Hepatocyte (in vitro differentiated cells): Measurements from ENCODE around the gene DNAJC5G. TPM values are rescaled to one million over a fixed set of nuclear protein-coding genes. Genes with fewer than 3 reads are reported as not detected.
"Not testable (repeated sequence)": the region's sequence is repeated elsewhere in the genome, so short reads cannot be mapped to it uniquely, and the experiment has no call there.

Experiments
- DNase-seq: peaks from one replicate; pipeline ENCODE4 v3.0.0-alpha.2; 2016; ENCODE audit warnings: low spot score
- H2AFZ ChIP-seq: fragments of 200-600 bp; sonication (generic); 2 replicates; pipeline ENCODE4 v1.6.0; 2016; ENCODE audit warnings: antibody characterized with exemption, mild to moderate bottlenecking
- H3K27ac ChIP-seq: fragments of 200-600 bp; sonication (generic); 2 replicates; pipeline ENCODE4 v1.5.1; 2016; ENCODE audit warnings: mild to moderate bottlenecking
- H3K27me3 ChIP-seq: fragments of 200-600 bp; sonication (generic); 2 replicates; pipeline ENCODE4 v1.6.1; 2016
- H3K36me3 ChIP-seq: fragments of 200-600 bp; sonication (generic); replicated peaks from 2 replicates; pipeline ENCODE4 v1.5.1; 2016; ENCODE audit warnings: low read depth; ENCODE audit not compliant: insufficient read depth
- H3K4me1 ChIP-seq: fragments of 200-600 bp; sonication (generic); 2 replicates; pipeline ENCODE4 v1.5.1; 2016; ENCODE audit warnings: mild to moderate bottlenecking, moderate library complexity; ENCODE audit not compliant: insufficient read depth
- H3K4me2 ChIP-seq: fragments of 200-600 bp; sonication (generic); 2 replicates; pipeline ENCODE4 v1.6.0; 2016
- H3K4me3 ChIP-seq: fragments of 200-600 bp; sonication (generic); 2 replicates; pipeline ENCODE4 v1.5.1; 2016; ENCODE audit warnings: mild to moderate bottlenecking
- H3K79me2 ChIP-seq: fragments of 200-600 bp; sonication (generic); 2 replicates; pipeline ENCODE4 v1.6.0; 2017; ENCODE audit warnings: mild to moderate bottlenecking
- H3K9me2 ChIP-seq: fragments of 200-600 bp; sonication (generic); replicated peaks from 2 replicates; pipeline ENCODE4 v1.6.0; 2017; ENCODE audit warnings: mild to moderate bottlenecking; ENCODE audit not compliant: insufficient read depth
- H3K9me3 ChIP-seq: fragments of 200-600 bp; sonication (generic); 2 replicates; pipeline ENCODE4 v1.5.1; 2016; ENCODE audit warnings: low read depth, mild to moderate bottlenecking
- H4K20me1 ChIP-seq: fragments of 200-600 bp; sonication (generic); 2 replicates; pipeline ENCODE4 v1.6.0; 2016; ENCODE audit warnings: mild to moderate bottlenecking; ENCODE audit not compliant: insufficient read depth, poor library complexity, severe bottlenecking
- EZH2 ChIP-seq: fragments of 200-600 bp; sonication (generic); IDR thresholded peaks from 2 replicates; pipeline ENCODE4 v1.6.1; 2016; ENCODE audit warnings: antibody characterized with exemption, mild to moderate bottlenecking, borderline replicate concordance
- EZH2phosphoT487 ChIP-seq: fragments of 200-600 bp; sonication (generic); IDR thresholded peaks from one replicate; pipeline ENCODE4 v1.6.1; 2018; ENCODE audit warnings: antibody characterized with exemption, mild to moderate bottlenecking, low read depth, moderate library complexity; ENCODE audit not compliant: unreplicated experiment, severe bottlenecking
- WGBS: methylation state at CpG from one replicate; pipeline ENCODE4 v1.1.6; 2016; ENCODE audit warnings: low lambda C conversion rate; ENCODE audit errors: missing lambda C conversion rate; 5-methylcytosine and 5-hydroxymethylcytosine counted together
- polyA plus RNA-seq: library from polyadenylated mRNA; unstranded; fragments of >200 nt; fragmentation: Nextera tagmentation; extraction: Ambion mirVana; gene quantifications from 2 replicates; pipeline ENCODE4 v1.2.1, GENCODE V29; 2016
- total RNA-seq: library from RNA; depleted of rRNA; stranded (reverse); fragments of >200 nt; gene quantifications from 2 replicates; pipeline ENCODE4 v1.2.3, GENCODE V29; 2014
- TF ChIP-seq, protein P1 (sequence below): fragments of 200-600 bp; sonication (generic); IDR thresholded peaks from 2 replicates; pipeline ENCODE4 v1.5.1; 2016; ENCODE audit warnings: antibody characterized with exemption, mild to moderate bottlenecking; ENCODE audit not compliant: poor library complexity

Gene DNAJC5G
- total and polyA plus RNA-seq, 2 experiments from 2014 or later = not detected

DNA sequence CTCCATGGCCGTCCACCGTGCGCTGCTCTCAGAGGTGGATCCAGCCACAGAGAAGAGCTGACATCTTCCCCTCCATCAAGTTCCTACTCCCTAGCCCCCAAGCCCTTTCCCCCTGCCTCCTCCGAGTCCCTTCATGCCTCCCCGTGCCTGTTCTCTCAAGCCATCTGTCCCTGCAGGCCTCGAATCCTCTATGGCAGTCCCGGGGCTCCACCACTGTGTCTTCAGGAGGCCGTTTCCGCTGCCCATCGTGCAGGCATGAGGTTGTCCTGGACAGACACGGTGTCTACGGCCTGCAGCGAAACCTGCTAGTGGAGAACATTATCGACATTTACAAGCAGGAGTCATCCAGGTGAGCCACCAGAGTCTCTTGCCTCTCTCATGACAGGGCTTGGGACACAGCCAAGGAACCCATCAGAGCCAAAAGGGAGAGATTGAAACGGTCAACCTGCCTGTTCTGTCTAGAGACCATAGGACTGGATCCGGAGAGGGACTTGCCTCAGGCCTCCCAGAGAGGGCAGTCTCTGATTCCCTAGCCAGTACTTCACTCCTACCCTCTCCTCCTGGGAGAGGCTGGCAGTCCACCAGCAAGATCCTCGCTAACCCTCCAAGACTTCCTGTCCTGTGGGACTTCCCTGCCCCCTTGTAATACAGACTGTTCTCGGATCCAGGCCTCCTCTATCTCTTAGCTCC lies 23.3 kb downstream of the DNAJC5G start:
- H3K4me3 ChIP-seq = no peak overlapping the region
- no peaks in the 10 kb centered on the region for H3K9me2 ChIP-seq
- peaks cover 3% of the 10 kb centered on the region for H3K4me1 ChIP-seq
- TF ChIP-seq EZH2 (no peak), EZH2phosphoT487 (no peak)
- TF ChIP-seq, protein P1, sequence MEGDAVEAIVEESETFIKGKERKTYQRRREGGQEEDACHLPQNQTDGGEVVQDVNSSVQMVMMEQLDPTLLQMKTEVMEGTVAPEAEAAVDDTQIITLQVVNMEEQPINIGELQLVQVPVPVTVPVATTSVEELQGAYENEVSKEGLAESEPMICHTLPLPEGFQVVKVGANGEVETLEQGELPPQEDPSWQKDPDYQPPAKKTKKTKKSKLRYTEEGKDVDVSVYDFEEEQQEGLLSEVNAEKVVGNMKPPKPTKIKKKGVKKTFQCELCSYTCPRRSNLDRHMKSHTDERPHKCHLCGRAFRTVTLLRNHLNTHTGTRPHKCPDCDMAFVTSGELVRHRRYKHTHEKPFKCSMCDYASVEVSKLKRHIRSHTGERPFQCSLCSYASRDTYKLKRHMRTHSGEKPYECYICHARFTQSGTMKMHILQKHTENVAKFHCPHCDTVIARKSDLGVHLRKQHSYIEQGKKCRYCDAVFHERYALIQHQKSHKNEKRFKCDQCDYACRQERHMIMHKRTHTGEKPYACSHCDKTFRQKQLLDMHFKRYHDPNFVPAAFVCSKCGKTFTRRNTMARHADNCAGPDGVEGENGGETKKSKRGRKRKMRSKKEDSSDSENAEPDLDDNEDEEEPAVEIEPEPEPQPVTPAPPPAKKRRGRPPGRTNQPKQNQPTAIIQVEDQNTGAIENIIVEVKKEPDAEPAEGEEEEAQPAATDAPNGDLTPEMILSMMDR = no peak
- no peak overlapping the region for H3K27ac ChIP-seq
- no peaks in the 10 kb centered on the region for H3K27me3 ChIP-seq
- no peak for DNase-seq
- H3K79me2 ChIP-seq = no peaks in the 10 kb centered on the region
- no peaks in the 10 kb centered on the region for H3K9me3 ChIP-seq
- no peak overlapping the region for H3K4me2 ChIP-seq
- H2AFZ ChIP-seq = no peak overlapping the region
- no peaks in the 10 kb centered on the region for H4K20me1 ChIP-seq
- WGBS = 91% methylated on average over 18 of the region's 18 CpGs
- no peaks in the 10 kb centered on the region for H3K36me3 ChIP-seq

DNA sequence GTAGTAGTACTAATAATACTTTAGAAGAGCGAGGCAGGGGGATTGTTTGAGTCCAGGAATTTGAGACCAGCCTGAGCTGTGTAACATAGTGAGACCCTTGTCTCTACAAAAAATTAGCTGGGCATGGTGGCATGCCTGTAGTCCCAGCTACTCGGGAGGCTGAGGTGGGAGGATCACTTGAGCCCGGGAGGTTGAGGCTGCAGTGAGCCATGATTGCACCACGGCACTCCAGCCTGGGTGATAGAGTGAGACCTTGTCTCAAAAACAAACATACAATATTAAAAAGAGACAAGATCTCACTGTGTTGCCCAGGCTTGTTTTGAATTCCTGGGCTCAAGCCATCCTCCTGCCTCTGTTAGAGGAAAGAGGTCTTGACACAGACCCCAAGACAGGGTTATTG lies 25.4 kb downstream of the DNAJC5G start:
- H3K36me3 ChIP-seq, H3K9me3 ChIP-seq, H3K4me3 ChIP-seq, H2AFZ ChIP-seq, H3K27ac ChIP-seq, H4K20me1 ChIP-seq, H3K79me2 ChIP-seq, H3K4me1 ChIP-seq, DNase-seq, H3K9me2 ChIP-seq, H3K4me2 ChIP-seq: not testable (repeated sequence)
- H3K27me3 ChIP-seq = peaks cover 14% of the 10 kb centered on the region
- 96% methylated on average over 4 of the region's 4 CpGs for WGBS

DNA sequence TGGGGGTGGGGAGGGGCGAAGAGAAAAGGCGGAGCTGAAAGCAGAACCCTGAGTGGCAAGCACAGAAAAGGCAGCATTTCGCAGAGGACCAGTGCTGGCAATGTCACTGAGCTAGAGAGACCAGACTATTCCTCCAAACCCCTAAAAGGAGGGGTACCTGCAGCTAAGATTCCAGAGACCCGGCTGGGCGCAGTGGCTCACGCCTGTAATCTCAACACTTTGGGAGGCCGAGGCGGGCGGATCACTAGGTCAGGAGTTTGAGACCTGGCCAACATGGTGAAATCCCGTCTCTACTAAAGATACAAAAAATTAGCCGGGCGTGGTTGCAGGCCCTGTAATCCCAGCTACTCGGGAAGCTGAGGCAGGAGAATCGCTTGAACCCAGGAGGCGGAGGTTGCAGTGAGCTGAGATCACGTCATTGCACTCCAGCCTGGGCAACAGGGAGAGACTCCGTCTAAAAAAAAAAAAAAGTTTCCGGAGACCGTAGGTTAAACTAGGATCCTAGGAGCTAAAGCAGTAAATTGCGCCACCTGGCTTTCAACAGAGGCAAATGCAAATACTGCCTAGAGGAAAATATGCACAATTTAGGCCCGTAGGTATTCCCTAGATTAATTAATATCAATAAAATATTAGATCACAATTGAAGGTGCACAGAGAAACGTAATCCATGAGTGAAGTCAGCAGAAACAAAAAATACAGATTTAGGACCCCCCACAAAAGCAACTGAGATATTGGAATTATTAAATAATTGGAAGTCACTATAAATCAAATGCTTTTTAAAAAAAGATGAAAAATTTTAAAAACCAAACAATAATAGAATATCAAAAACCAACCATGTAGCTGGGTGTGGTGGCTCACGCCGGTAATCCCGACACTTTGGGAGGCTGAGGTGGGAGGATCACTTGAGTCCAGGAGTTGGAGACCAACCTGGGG lies 28.1 kb downstream of the DNAJC5G start:
- H3K9me3 ChIP-seq = no peaks in the 10 kb centered on the region
- WGBS = 43% methylated on average over 25 of the region's 25 CpGs
- peak overlapping the region; percentile 24 for H2AFZ ChIP-seq
- peak; percentile 83 for DNase-seq
- H3K79me2 ChIP-seq = no peaks in the 10 kb centered on the region
- H3K27me3 ChIP-seq = peaks cover 41% of the 10 kb centered on the region
- no peak for TF ChIP-seq EZH2phosphoT487
- TF ChIP-seq, protein P1 = peak; percentile 90
- no peak overlapping the region for H3K27ac ChIP-seq
- no peak overlapping the region for H3K4me3 ChIP-seq
- H3K9me2 ChIP-seq = no peaks in the 10 kb centered on the region
- no peaks in the 10 kb centered on the region for H3K36me3 ChIP-seq
- H3K4me2 ChIP-seq = peak overlapping the region; percentile 71
- H4K20me1 ChIP-seq = no peaks in the 10 kb centered on the region
- peaks cover 5% of the 10 kb centered on the region for H3K4me1 ChIP-seq
